Skeletal muscle satellite cell (primary cell): ENCODE data around the gene RCAN2.

Experiments used
- H3K27me3 ChIP-seq: 2 replicates; pipeline ENCODE4 v1.7.0; 2013; ENCODE audit warnings: low read length; ENCODE audit not compliant: control insufficient read depth, insufficient read depth
- H3K36me3 ChIP-seq: 2 replicates; pipeline ENCODE4 v1.7.0; 2013; ENCODE audit warnings: mild to moderate bottlenecking, control low read depth, low read length; ENCODE audit not compliant: insufficient read depth
- H3K4me1 ChIP-seq: 2 replicates; pipeline ENCODE4 v1.7.0; 2013; ENCODE audit warnings: low read length; ENCODE audit not compliant: control insufficient read depth, insufficient read depth
- H3K4me2 ChIP-seq: 2 replicates; pipeline ENCODE4 v1.7.0; 2013; ENCODE audit warnings: mild to moderate bottlenecking, low read length
- H3K4me3 ChIP-seq: 2 replicates; pipeline ENCODE4 v1.7.0; 2013; ENCODE audit warnings: low read length
- H3K9ac ChIP-seq: 2 replicates; pipeline ENCODE4 v1.7.0; 2013; ENCODE audit warnings: mild to moderate bottlenecking, low read depth, low read length, moderate library complexity
- H3K9me3 ChIP-seq: replicated peaks from 2 replicates; pipeline ENCODE4 v1.7.0; 2013; ENCODE audit warnings: mild to moderate bottlenecking, control low read depth, low read length

Gene RCAN2

GRCh38 chr6:46490425-46491200 is 636 bp downstream of the RCAN2 start:
- Histone ChIP-seq H3K9ac (peak overlapping the region; percentile 72), H3K27me3 (peaks cover 20% of the 10 kb centered on the region), H3K4me3 (peak overlapping the region; percentile 74), H3K4me2 (peak overlapping the region; percentile 94), H3K9me3 (no peaks in the 10 kb centered on the region), H3K4me1 (peaks cover 18% of the 10 kb centered on the region), H3K36me3 (no peaks in the 10 kb centered on the region)

GRCh38 chr6:46486181-46486580 is 5.1 kb downstream of the RCAN2 start:
- no peaks in the 10 kb centered on the region for H3K36me3 ChIP-seq
- peaks cover 6% of the 10 kb centered on the region for H3K27me3 ChIP-seq
- peaks cover 14% of the 10 kb centered on the region for H3K4me1 ChIP-seq
- H3K4me2 ChIP-seq: no peak overlapping the region
- no peak overlapping the region for H3K4me3 ChIP-seq
- H3K9ac ChIP-seq: no peak overlapping the region
- H3K9me3 ChIP-seq: no peaks in the 10 kb centered on the region

DNA sequence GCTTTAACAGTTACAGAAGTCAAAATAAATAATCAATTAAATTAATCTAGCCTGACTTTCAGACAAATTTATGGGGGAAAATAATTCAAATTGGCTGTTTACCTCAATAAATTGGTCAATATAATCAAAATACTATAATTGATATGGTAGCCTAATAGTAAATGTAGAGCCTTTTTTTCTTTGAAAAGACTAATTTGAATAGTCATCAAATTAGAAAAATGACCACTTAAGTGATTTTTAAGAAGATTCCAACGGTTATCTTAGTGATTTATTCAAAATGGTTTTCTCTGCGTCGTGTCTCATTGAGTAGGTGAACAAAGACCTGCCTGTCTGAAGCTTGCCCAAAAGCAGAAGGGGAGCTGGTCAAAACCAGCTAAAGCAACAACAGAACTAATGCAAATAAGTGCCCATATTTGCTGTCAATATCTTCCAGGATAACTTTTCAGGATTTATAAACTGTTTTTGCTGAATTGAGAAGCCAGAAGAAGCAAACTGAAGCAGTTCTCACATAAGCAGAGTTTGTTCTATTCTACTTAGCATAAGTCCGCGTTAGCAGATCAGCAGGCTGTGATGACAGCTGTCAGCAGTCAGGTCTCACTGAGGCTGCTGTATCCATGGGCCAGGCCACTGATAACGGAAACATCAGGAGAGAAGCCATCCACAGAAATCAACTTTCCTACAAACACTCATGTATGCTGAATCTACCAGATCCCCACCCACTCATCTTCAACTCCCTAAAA is 7.0 kb downstream of the RCAN2 start:
- H3K4me2 ChIP-seq: no peak overlapping the region
- H3K36me3 ChIP-seq: no peaks in the 10 kb centered on the region
- no peak overlapping the region for H3K4me3 ChIP-seq
- H3K27me3 ChIP-seq: no peaks in the 10 kb centered on the region
- H3K4me1 ChIP-seq: peaks cover 7% of the 10 kb centered on the region
- H3K9me3 ChIP-seq: no peaks in the 10 kb centered on the region
- no peak overlapping the region for H3K9ac ChIP-seq

DNA sequence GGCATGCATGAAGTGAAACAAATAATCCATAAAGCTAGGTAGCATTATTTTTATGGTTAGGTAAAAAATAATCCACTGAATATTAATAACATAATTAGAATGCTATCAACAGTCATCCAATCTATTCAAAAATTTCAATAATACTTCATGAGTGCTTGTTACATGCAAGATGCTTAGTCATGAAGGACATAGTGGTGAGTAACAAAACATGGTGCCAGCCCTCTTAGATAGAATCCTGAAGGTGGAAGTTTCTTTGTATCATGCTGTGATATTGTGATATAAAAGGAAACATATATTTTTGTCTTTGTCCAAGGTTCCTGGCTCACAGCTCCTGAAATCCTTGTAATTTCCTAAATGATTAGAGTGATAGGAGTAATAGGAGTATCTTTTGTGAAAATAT is 14.9 kb downstream of the RCAN2 start:
- Histone ChIP-seq H3K4me3 (no peak overlapping the region), H3K36me3 (no peaks in the 10 kb centered on the region), H3K9me3 (no peaks in the 10 kb centered on the region), H3K9ac (no peak overlapping the region), H3K4me2 (no peak overlapping the region), H3K27me3 (no peaks in the 10 kb centered on the region), H3K4me1 (peaks cover 45% of the 10 kb centered on the region)

- H3K9me3 ChIP-seq: no peaks in the 10 kb centered on the region
These were observed 17.4 kb downstream of the RCAN2 start for GRCh38 chr6:46473881-46474280.

DNA sequence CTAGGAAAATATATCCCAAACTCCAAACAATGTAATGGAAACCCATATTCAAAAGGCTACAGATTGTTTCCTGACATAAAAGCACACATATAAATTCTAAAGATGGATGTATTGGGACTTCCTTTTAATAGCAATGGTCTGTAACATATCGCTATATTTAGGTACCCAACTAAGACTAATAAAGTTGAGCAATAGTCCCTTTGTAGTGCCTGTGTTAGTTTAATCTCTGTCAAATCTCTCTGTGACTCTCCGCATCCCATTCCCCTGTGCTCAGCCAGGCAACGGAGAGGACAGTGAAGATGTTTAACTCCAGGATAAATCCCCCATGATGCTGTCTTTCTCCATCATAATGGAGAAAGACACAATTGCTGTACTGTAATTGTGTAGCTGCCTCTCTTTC is 19.0 kb downstream of the RCAN2 start:
- Histone ChIP-seq H3K9me3 (no peaks in the 10 kb centered on the region), H3K4me3 (no peak overlapping the region), H3K27me3 (no peaks in the 10 kb centered on the region), H3K4me1 (peaks cover 45% of the 10 kb centered on the region), H3K4me2 (no peak overlapping the region), H3K9ac (no peak overlapping the region), H3K36me3 (no peaks in the 10 kb centered on the region)

More at GRCh38 chr6:46473881-46474280, 17.4 kb downstream of the RCAN2 start:
- peak overlapping the region; percentile 16 for H3K9ac ChIP-seq
- H3K4me2 ChIP-seq: peak overlapping the region; percentile 61
- peaks cover 45% of the 10 kb centered on the region for H3K4me1 ChIP-seq
- H3K36me3 ChIP-seq: no peaks in the 10 kb centered on the region
- H3K27me3 ChIP-seq: no peaks in the 10 kb centered on the region
- H3K4me3 ChIP-seq: peak overlapping the region; percentile 15

GRCh38 chr6:46469021-46469420 is 22.2 kb downstream of the RCAN2 start:
- Histone ChIP-seq H3K4me1 (peaks cover 31% of the 10 kb centered on the region), H3K36me3 (no peaks in the 10 kb centered on the region)

GRCh38 chr6:46468403-46469010 is 22.7 kb downstream of the RCAN2 start:
- Histone ChIP-seq H3K9ac (no peak overlapping the region), H3K4me1 (peaks cover 26% of the 10 kb centered on the region), H3K4me2 (no peak overlapping the region), H3K36me3 (no peaks in the 10 kb centered on the region), H3K27me3 (no peaks in the 10 kb centered on the region), H3K9me3 (no peaks in the 10 kb centered on the region), H3K4me3 (no peak overlapping the region)

More at GRCh38 chr6:46469021-46469420, 22.2 kb downstream of the RCAN2 start:
- no peak overlapping the region for H3K4me3 ChIP-seq
- H3K4me2 ChIP-seq: no peak overlapping the region
- H3K9ac ChIP-seq: no peak overlapping the region
- H3K9me3 ChIP-seq: no peaks in the 10 kb centered on the region
- no peaks in the 10 kb centered on the region for H3K27me3 ChIP-seq

- H3K4me3 ChIP-seq: no peak overlapping the region
- peaks cover 16% of the 10 kb centered on the region for H3K4me1 ChIP-seq
- H3K4me2 ChIP-seq: no peak overlapping the region
- no peaks in the 10 kb centered on the region for H3K36me3 ChIP-seq
- H3K9me3 ChIP-seq: no peaks in the 10 kb centered on the region
- no peaks in the 10 kb centered on the region for H3K27me3 ChIP-seq
- H3K9ac ChIP-seq: no peak overlapping the region
These were observed 24.7 kb downstream of the RCAN2 start for GRCh38 chr6:46466570-46466969.

DNA sequence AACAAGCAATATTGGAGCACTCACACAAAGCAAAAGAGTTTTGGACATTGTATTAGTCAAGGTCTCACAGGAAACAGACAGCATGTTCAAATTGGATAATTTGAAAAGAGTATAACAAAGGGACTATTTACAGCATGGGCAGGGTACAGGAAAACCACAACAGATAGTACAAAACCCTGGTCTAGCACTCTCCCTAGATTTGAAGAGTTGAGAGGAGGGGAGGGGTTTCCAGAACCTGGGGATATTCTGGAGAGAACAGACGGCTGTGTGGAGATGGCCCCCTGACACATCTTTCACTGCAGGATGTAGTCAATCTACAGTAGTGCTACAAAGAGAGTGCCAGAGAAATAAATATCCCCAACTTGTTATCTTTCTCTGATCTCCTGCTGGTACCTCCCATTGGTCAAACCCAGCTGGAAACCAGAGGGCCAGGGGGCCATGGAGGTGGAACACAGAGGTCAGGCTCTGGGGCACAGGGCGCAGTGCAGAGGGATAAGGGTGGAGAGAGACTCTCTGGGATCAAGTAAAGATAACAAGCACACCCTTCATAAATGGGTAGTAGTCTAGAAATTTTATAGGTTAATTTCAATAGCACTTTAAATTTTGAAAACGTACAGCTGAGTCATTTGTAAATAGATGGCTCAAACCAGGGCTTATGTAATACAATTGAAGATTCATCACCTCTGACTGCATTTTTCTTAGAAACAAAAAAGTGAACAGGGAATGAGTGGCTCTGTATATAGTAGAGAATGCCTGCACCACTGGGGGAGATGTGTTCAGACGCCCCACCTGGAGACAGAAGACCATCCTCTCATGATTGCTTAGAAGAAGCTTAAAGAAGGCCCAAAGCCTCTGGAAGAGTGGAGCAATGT is 25.7 kb downstream of the RCAN2 start:
- H3K4me1 ChIP-seq: peaks cover 16% of the 10 kb centered on the region

GRCh38 chr6:46456297-46456696 is 35.0 kb downstream of the RCAN2 start:
- H3K36me3 ChIP-seq: no peaks in the 10 kb centered on the region
- no peak overlapping the region for H3K9ac ChIP-seq
- no peak overlapping the region for H3K4me3 ChIP-seq
- no peaks in the 10 kb centered on the region for H3K9me3 ChIP-seq
- H3K27me3 ChIP-seq: no peaks in the 10 kb centered on the region
- peaks cover 27% of the 10 kb centered on the region for H3K4me1 ChIP-seq
- no peak overlapping the region for H3K4me2 ChIP-seq

More for the DNA sequence above, 25.7 kb downstream of the RCAN2 start:
- H3K9me3 ChIP-seq: no peaks in the 10 kb centered on the region
- H3K36me3 ChIP-seq: no peaks in the 10 kb centered on the region
- H3K27me3 ChIP-seq: no peaks in the 10 kb centered on the region
- H3K4me3 ChIP-seq: no peak overlapping the region
- no peak overlapping the region for H3K4me2 ChIP-seq
- H3K9ac ChIP-seq: no peak overlapping the region
